Uterus (tissue), 4 donors: Measurements from ENCODE around the gene RAPGEF6. TPM values are rescaled to one million over a fixed set of nuclear protein-coding genes. Genes with fewer than 3 reads are reported as not detected.
"Not testable (repeated sequence)": the region's sequence is repeated elsewhere in the genome, so short reads cannot be mapped to it uniquely, and the experiment has no call there.

ENCODE experiments used
- DNase-seq, 2 donors: peaks; one replicate each; pipeline ENCODE4 v3.0.0-alpha.2; 2019 to 2020
- H3K27ac ChIP-seq, 2 donors: fragments of 200-600 bp; sonication (generic); 1 replicate in 1 of 2; 2 replicates in 1 of 2; pipeline ENCODE4 v1.5.1; 2016 to 2018
- H3K27me3 ChIP-seq, 2 donors: fragments of 200-600 bp; sonication (generic); one replicate each; pipeline ENCODE4 v1.5.1; 2018 to 2019; ENCODE audit warnings: control low read depth in 1 of 2
- H3K36me3 ChIP-seq, 2 donors: fragments of 200-600 bp; sonication (generic); one replicate each; pipeline ENCODE4 v1.5.1; 2019; ENCODE audit warnings: control low read depth in 1 of 2
- H3K4me1 ChIP-seq, 2 donors: fragments of 200-600 bp; sonication (generic); one replicate each; pipeline ENCODE4 v1.5.1; 2018 to 2019; ENCODE audit warnings: control low read depth in 1 of 2
- H3K4me3 ChIP-seq, 2 donors: fragments of 200-600 bp; sonication (generic); 1 replicate in 1 of 2; 2 replicates in 1 of 2; pipeline ENCODE4 v1.5.1; 2018 to 2019; ENCODE audit warnings: mild to moderate bottlenecking in 1 of 2
- H3K9me3 ChIP-seq, 2 donors: fragments of 200-600 bp; sonication (generic); one replicate each; pipeline ENCODE4 v1.5.1; 2019; ENCODE audit warnings: control low read depth in 1 of 2
- POLR2A ChIP-seq, 2 donors: fragments of 450-650 bp; IDR thresholded peaks; one replicate each; pipeline ENCODE4 v1.6.1; 2016; ENCODE audit warnings: antibody characterized with exemption in 2 of 2, mild to moderate bottlenecking in 1 of 2, moderate library complexity in 1 of 2
- intact Hi-C: fragments of 100-400 bp; cut with DNase I; formaldehyde crosslinking; loops from one replicate; pipeline ENCODE4 v1.15.1; 2023; ENCODE audit warnings: low total_unique reads
- total RNA-seq, 4 donors: library from RNA; depleted of rRNA in 3 of 4; stranded (reverse); fragments of >200 nt in 3 of 4; gene quantifications; one replicate each; pipeline versions ENCODE4 v1.1.0 to v1.2.4, GENCODE V29; 2014 to 2023
- TF ChIP-seq, protein P1 (sequence below), 4 experiments: fragments of 200-600 bp in 2 of 4; fragments of 450-650 bp in 2 of 4; sonication (generic) in 2 of 4; IDR thresholded peaks; one replicate each; pipeline ENCODE4 v1.5.1; 2016 to 2019; ENCODE audit warnings: antibody characterized with exemption in 4 of 4, mild to moderate bottlenecking in 2 of 4, moderate library complexity in 1 of 4
- donor health status: DM: yes; HTN: yes; CAD: no.

Gene RAPGEF6
- total RNA-seq, 4 donors from 2014 or later: 11.8 to 36.8 (median 23.4) TPM

DNA sequence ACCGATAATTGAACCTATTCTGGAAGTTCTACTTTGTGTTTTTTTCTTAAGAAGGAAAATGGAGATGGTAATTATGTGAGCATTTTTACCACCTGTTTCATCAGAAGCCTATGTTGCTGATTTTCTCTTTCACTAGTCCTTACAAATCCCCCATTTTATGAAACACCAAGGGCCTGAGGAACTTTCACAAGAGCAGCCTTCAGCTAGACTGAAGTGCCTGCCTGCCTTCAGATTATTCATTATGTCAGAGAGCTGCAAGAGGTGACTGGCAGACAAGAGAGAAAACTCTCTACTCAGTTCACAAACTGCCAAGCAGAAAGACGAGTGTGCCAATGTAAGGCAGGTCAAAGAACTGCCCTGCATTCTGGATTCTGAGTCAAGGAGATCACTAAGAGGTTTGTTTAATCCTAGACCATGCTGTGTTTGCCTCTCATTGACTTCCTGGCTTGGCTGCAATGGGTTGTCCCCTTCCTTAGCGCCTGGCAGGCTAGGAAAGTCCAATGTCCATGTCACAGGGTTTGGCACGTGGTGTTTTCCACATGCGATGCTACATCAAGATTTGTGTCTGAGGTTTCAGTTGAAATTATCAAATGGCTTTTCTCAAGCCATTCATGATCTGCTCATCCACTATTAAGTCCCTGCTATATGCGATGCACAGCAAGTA lies 227.9 kb downstream of the RAPGEF6 start:
- intact Hi-C loops: no loop called here
- no peak overlapping the region for H3K27ac ChIP-seq
- no peaks in the 10 kb centered on the region for H3K27me3 ChIP-seq
- TF ChIP-seq, protein P1, sequence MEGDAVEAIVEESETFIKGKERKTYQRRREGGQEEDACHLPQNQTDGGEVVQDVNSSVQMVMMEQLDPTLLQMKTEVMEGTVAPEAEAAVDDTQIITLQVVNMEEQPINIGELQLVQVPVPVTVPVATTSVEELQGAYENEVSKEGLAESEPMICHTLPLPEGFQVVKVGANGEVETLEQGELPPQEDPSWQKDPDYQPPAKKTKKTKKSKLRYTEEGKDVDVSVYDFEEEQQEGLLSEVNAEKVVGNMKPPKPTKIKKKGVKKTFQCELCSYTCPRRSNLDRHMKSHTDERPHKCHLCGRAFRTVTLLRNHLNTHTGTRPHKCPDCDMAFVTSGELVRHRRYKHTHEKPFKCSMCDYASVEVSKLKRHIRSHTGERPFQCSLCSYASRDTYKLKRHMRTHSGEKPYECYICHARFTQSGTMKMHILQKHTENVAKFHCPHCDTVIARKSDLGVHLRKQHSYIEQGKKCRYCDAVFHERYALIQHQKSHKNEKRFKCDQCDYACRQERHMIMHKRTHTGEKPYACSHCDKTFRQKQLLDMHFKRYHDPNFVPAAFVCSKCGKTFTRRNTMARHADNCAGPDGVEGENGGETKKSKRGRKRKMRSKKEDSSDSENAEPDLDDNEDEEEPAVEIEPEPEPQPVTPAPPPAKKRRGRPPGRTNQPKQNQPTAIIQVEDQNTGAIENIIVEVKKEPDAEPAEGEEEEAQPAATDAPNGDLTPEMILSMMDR (IDR thresholded peaks at IDR 0.05): no peak
- no peak for TF ChIP-seq POLR2A (IDR thresholded peaks at IDR 0.05)
- no peak overlapping the region for H3K4me3 ChIP-seq
- no peak for DNase-seq
- no peaks in the 10 kb centered on the region for H3K36me3 ChIP-seq
- peaks cover 0 to 7% of the 10 kb centered on the region in 2 donors for H3K9me3 ChIP-seq
- H3K4me1 ChIP-seq: no peaks in the 10 kb centered on the region

DNA sequence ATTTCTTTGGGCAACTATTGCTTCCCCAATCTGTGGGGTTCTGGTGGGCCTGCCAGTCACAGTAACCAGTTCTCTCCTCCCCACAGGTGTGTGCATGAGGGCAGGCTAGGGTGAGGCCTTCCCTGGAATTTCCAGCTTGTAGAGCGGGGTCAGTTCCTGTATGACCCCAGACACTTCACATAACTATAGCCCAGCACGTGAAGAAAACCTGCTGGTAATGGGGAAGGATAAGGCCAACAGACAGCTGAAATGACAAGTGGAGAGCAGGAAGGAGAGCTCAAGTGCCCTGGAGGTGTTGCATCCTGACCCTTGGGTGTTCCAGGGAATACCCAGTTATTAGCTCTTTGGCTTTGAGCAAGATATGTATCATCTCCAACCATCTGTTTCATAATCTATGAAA lies 229.0 kb downstream of the RAPGEF6 start:
- Histone ChIP-seq H3K4me3 (no peak overlapping the region), H3K27me3 (no peaks in the 10 kb centered on the region), H3K36me3 (no peaks in the 10 kb centered on the region), H3K4me1 (no peaks in the 10 kb centered on the region), H3K9me3 (peaks cover 0 to 7% of the 10 kb centered on the region in 2 donors), H3K27ac (no peak overlapping the region)
- intact Hi-C loops: no loop called here
- TF ChIP-seq, protein P1 (IDR thresholded peaks at IDR 0.05): no peak
- no peak for TF ChIP-seq POLR2A (IDR thresholded peaks at IDR 0.05)
- DNase-seq: no peak

DNA sequence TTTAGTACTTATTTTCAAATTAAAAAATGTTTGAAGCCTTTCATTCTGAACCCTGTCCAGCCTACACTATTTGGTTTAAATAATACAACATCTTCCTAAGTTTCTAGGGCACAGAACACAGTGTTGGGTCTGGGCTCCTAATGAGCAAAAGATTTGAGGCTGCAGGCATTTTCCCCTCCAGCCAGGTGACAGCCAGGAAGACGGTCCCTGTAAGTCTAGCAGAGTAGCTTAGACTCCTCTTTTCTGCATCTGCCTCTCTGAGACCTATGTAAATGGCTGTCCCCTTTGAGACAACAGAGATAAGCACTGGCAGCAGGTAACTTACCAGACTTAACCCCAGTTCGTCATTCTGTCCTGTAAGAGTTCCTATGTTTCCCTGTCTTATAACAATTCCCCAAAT lies 229.4 kb downstream of the RAPGEF6 start:
- intact Hi-C loops: no loop called here
- peaks cover 0 to 7% of the 10 kb centered on the region in 2 donors for H3K9me3 ChIP-seq
- no peaks in the 10 kb centered on the region for H3K4me1 ChIP-seq
- DNase-seq: no peak
- no peak for TF ChIP-seq POLR2A (IDR thresholded peaks at IDR 0.05)
- TF ChIP-seq, protein P1 (IDR thresholded peaks at IDR 0.05): no peak
- no peaks in the 10 kb centered on the region for H3K36me3 ChIP-seq
- H3K27me3 ChIP-seq: no peaks in the 10 kb centered on the region
- no peak overlapping the region for H3K4me3 ChIP-seq
- no peak overlapping the region for H3K27ac ChIP-seq

DNA sequence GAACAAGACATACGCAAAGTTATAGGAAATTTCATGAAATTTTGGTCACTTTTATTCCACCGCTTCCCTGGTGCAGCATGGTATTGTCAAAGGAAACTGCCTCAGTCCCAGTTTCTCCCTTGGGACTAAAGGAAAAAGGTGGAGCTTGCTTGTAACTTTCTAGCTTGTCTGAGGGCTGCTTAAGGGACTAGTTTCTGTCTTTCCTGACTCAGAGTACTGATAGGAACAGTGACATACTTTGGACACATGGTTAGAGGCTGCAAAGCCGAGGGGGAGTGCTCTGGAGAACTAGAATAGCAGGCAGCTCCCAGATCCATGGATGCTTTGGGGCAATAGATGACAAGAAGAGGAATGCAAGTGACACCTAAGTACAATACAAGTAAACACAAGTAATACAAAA lies 234.4 kb downstream of the RAPGEF6 start:
- no peaks in the 10 kb centered on the region for H3K36me3 ChIP-seq
- no peak overlapping the region for H3K27ac ChIP-seq
- peaks cover 0 to 7% of the 10 kb centered on the region in 2 donors for H3K9me3 ChIP-seq
- TF ChIP-seq, protein P1 (IDR thresholded peaks at IDR 0.05): no peak
- TF ChIP-seq POLR2A (IDR thresholded peaks at IDR 0.05): no peak
- no peak for DNase-seq
- no peaks in the 10 kb centered on the region for H3K27me3 ChIP-seq
- H3K4me3 ChIP-seq: no peak overlapping the region
- intact Hi-C loops: no loop called here
- no peaks in the 10 kb centered on the region for H3K4me1 ChIP-seq

DNA sequence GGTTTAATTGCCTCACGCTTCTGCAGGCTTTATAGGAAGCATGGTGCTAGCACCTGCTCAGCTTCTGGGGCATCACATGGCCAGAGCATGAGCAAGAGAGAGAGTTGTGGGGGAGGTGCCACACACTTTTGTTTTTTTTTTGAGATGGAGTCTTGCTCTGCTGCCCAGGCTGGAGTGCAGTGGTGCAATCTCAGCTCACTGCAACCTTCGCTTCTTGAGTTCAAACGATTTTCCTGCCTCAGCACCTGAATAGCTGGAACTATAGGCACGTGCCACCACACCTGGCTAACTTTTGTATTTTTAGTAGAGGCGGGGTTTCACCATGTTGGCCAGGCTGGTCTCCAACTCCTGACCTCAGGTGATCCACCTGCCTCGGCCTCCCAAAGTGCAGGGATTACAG lies 236.0 kb downstream of the RAPGEF6 start:
- H3K27ac ChIP-seq, H3K4me3 ChIP-seq, H3K4me1 ChIP-seq, H3K9me3 ChIP-seq, H3K27me3 ChIP-seq, DNase-seq, H3K36me3 ChIP-seq, intact Hi-C loops: not testable (repeated sequence)
